Measurements from ENCODE around the gene REV3L. TPM values are rescaled to one million over a fixed set of nuclear protein-coding genes. Genes with fewer than 3 reads are reported as not detected.

Gene REV3L
- total RNA-seq, 1 experiment from 2014 or later = 5.3 TPM

DNA sequence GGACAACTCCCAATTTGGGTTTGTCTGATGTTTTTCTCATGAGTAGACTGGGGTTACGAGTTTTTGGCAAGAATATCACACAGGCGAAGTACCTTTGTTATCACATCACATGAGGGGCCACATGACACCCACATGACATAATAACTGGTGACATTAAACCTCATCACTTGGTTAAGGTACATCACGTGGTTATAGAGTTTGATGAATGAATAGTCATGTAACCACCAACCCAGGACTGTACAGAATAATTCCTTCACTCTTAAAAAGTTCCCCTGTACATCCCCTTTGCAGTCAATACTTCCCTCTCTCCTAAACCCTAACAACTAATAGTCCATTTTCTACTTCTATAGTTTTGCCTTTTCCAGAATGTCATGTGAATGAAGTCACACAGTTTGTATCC is 83.4 kb downstream of the REV3L start:
- H3K14ac ChIP-seq (ENCODE audit: insufficient read depth, low read length) = no peak overlapping the region
- H2BK15ac ChIP-seq (ENCODE audit: low read depth, low read length) = no peak overlapping the region
- H4K91ac ChIP-seq (ENCODE audit: insufficient read length, low read depth, low read length) = no peak overlapping the region
- H4K20me1 ChIP-seq (ENCODE audit: control insufficient read depth, insufficient read depth, insufficient read length) = no peaks in the 10 kb centered on the region
- no peak overlapping the region for H2BK20ac ChIP-seq (ENCODE audit: low read depth, low read length, poor library complexity, severe bottlenecking)
- H3K27ac ChIP-seq (ENCODE audit: insufficient read length, low read depth, low read length) = no peak overlapping the region
- H3K36me3 Mint-ChIP-seq (ENCODE audit: insufficient read depth in 1 of 3, low read depth in 3 of 3) = peaks cover 0 to 7% (median 5%) of the 10 kb centered on the region in 3 experiments; a peak in 4 of 7 replicates
- H3K79me2 ChIP-seq (ENCODE audit: insufficient read depth, low read length) = no peaks in the 10 kb centered on the region
- H3K9ac ChIP-seq (ENCODE audit: extremely low read depth, insufficient read length, low read length) = no peak overlapping the region
- WGBS (ENCODE audit: extremely low coverage, insufficient read length, low lambda C conversion rate) = no CpG with 5 or more reads among the region's 3 CpGs
- no peaks in the 10 kb centered on the region for H3K27me3 ChIP-seq (ENCODE audit: insufficient read depth, low read length)
- H3T11ph ChIP-seq (ENCODE audit: low read length) = no peak overlapping the region
- H4K8ac ChIP-seq (replicated peaks; ENCODE audit: insufficient read length, low read depth, low read length) = no peak overlapping the region
- no peaks in the 10 kb centered on the region for H3K79me1 ChIP-seq (ENCODE audit: insufficient read depth, low read depth, low read length, poor library complexity, severe bottlenecking)
- H2AFZ ChIP-seq (ENCODE audit: low read length) = no peak overlapping the region
- H3K4me1 Mint-ChIP-seq = no peaks in the 10 kb centered on the region; a peak in 1 of 4 replicates
- no peak overlapping the region for H3K18ac ChIP-seq (ENCODE audit: insufficient read length, low read depth, low read length)
- H2BK120ac ChIP-seq (ENCODE audit: low read depth, low read length, poor library complexity, severe bottlenecking) = no peak overlapping the region
- TF ChIP-seq, protein P1, sequence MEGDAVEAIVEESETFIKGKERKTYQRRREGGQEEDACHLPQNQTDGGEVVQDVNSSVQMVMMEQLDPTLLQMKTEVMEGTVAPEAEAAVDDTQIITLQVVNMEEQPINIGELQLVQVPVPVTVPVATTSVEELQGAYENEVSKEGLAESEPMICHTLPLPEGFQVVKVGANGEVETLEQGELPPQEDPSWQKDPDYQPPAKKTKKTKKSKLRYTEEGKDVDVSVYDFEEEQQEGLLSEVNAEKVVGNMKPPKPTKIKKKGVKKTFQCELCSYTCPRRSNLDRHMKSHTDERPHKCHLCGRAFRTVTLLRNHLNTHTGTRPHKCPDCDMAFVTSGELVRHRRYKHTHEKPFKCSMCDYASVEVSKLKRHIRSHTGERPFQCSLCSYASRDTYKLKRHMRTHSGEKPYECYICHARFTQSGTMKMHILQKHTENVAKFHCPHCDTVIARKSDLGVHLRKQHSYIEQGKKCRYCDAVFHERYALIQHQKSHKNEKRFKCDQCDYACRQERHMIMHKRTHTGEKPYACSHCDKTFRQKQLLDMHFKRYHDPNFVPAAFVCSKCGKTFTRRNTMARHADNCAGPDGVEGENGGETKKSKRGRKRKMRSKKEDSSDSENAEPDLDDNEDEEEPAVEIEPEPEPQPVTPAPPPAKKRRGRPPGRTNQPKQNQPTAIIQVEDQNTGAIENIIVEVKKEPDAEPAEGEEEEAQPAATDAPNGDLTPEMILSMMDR (conservative IDR thresholded peaks at IDR 0.05) = no peak
- H3K27me3 Mint-ChIP-seq (ENCODE audit: low read depth) = no peaks in the 10 kb centered on the region
- no peak overlapping the region for H4K5ac ChIP-seq (ENCODE audit: insufficient read length, low read depth, low read length)
- no peaks in the 10 kb centered on the region for H3K4me1 ChIP-seq (ENCODE audit: insufficient read depth, low read length)
- H3K9me3 Mint-ChIP-seq = no peaks in the 10 kb centered on the region
- H3K27ac Mint-ChIP-seq = no peak overlapping the region
- no peak overlapping the region for H2BK5ac ChIP-seq (ENCODE audit: insufficient read length, low read length)
- no peak overlapping the region for H3K4me2 ChIP-seq (ENCODE audit: insufficient read depth, insufficient read length, low read length)
- H3K9me3 ChIP-seq (ENCODE audit: control insufficient read depth, low read depth, low read length) = no peaks in the 10 kb centered on the region
- no peak overlapping the region for H2BK12ac ChIP-seq (ENCODE audit: insufficient read length, low read depth, low read length)
- no peaks in the 10 kb centered on the region for H3K23me2 ChIP-seq (ENCODE audit: insufficient read length, low read depth, low read length, poor library complexity, severe bottlenecking)
- H3K4me3 Mint-ChIP-seq = no peak overlapping the region
- no peak overlapping the region for H3K4ac ChIP-seq (ENCODE audit: low read depth, low read length)
- no peak overlapping the region for H2AK5ac ChIP-seq (ENCODE audit: insufficient read length, low read length)
- no peak overlapping the region for H3K23ac ChIP-seq (ENCODE audit: insufficient read length, low read depth, low read length)
- DNase-seq = no peak
- no peak overlapping the region for H3K56ac ChIP-seq (ENCODE audit: insufficient read length, low read depth, low read length)

Measured in H9 (cell line).